PC-9 (cell line): ENCODE results near the gene GRM7.

Experiments used
- CTCF ChIP-seq: fragments of 200-600 bp; sonication (generic); conservative IDR thresholded peaks from 2 replicates; pipeline ENCODE4 v1.6.1; 2017; ENCODE audit warnings: mixed run types, antibody characterized with exemption, mild to moderate bottlenecking, moderate library complexity
- EZH2 ChIP-seq: fragments of 200-600 bp; sonication (generic); IDR thresholded peaks from 2 replicates; pipeline ENCODE4 v1.8.0; 2017; ENCODE audit warnings: antibody characterized with exemption, low read depth

GRCh38 chr3:7684182-7684715 lies 823.3 kb downstream of the GRM7 start:
- TF ChIP-seq CTCF, result no peak
- no peak for TF ChIP-seq EZH2
